ENCODE measurements around the gene C17orf50.
A peak's percentile ranks its signal among the peaks of the same experiment; 100 is the strongest.
"Not testable (repeated sequence)": the region's sequence is repeated elsewhere in the genome, so short reads cannot be mapped to it uniquely, and the experiment has no call there.

C17orf50 gene

DNA sequence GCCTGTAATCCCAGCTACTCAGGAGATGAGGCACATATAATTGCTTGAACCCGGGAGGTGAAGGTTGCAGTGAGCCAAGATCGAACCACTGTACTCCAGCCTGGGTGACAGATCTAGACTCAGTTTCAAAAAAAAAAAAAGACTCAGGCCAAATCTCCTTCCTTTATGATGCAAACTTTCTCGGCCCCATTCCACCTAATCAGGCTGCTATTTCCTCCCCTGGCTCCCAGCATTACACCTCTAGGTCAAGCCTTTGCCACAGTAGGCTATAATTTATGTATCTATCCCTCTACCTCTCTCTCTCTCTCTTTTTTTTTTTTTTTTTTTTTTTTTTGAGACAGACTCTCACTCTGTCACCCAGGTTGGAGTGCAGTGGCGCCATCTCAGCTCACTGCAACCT lies 9.1 kb upstream of the C17orf50 start:
- not testable (repeated sequence) for H3K36me3 ChIP-seq (replicated peaks)

GRCh38 chr17:35752471-35752870 lies 8.2 kb upstream of the C17orf50 start:
- Histone ChIP-seq H3K36me3 (replicated peaks) (no peaks in the 10 kb centered on the region), H3K27me3 (ENCODE audit: low read depth) (no peaks in the 10 kb centered on the region), H3K9me3 (no peaks in the 10 kb centered on the region), H3K4me1 (no peaks in the 10 kb centered on the region), H3K4me3 (no peak overlapping the region)
- DNase-seq (ENCODE audit: low spot score in 2 of 2): no peak
- in situ Hi-C loops (cut with MboI; ENCODE audit: low sequenced_read_pairs): no loop called here

More for the DNA sequence above, 9.1 kb upstream of the C17orf50 start:
- H3K9me3 ChIP-seq; DNase-seq (ENCODE audit: low spot score in 2 of 2); H3K4me3 ChIP-seq; in situ Hi-C loops (cut with MboI; ENCODE audit: low sequenced_read_pairs); H3K4me1 ChIP-seq; H3K27me3 ChIP-seq (ENCODE audit: low read depth): not testable (repeated sequence)

- DNase-seq (ENCODE audit: low spot score in 2 of 2): no peak
- no peak within 1 kb of the TSS for H3K4me3 ChIP-seq
- no peaks in the 10 kb centered on the region for H3K27me3 ChIP-seq (ENCODE audit: low read depth)
- in situ Hi-C loops (cut with MboI; ENCODE audit: low sequenced_read_pairs): no loop called here
- no peaks in the 10 kb centered on the region for H3K4me1 ChIP-seq
- H3K36me3 ChIP-seq (replicated peaks): no peaks in the 10 kb centered on the region
- no peaks in the 10 kb centered on the region for H3K9me3 ChIP-seq
These were observed 7.5 kb upstream of the C17orf50 start, which contains the start of gene GAS2L2 for GRCh38 chr17:35752945-35753764. GAS2L2 (minus strand) TSS chr17:35753239; CDS start chr17:35752850, 389 bp downstream.

- H3K27me3 ChIP-seq (ENCODE audit: low read depth): no peaks in the 10 kb centered on the region
- in situ Hi-C loops (cut with MboI; ENCODE audit: low sequenced_read_pairs): no loop called here
- H3K4me3 ChIP-seq: no peak overlapping the region
- no peaks in the 10 kb centered on the region for H3K36me3 ChIP-seq (replicated peaks)
- DNase-seq (ENCODE audit: low spot score in 2 of 2): no peak
- H3K4me1 ChIP-seq: no peaks in the 10 kb centered on the region
- H3K9me3 ChIP-seq: no peaks in the 10 kb centered on the region
These were observed 3.4 kb upstream of the C17orf50 start for GRCh38 chr17:35757243-35757642.

- no peaks in the 10 kb centered on the region for H3K4me1 ChIP-seq
- no peak for DNase-seq (ENCODE audit: low spot score in 2 of 2)
- H3K9me3 ChIP-seq: no peaks in the 10 kb centered on the region
- in situ Hi-C loops (cut with MboI; ENCODE audit: low sequenced_read_pairs): loop anchor here (5.0 kb wide), 1 partner anchor 46 kb away; the partner anchor contains the start of gene TAF15
- no peaks in the 10 kb centered on the region for H3K36me3 ChIP-seq (replicated peaks)
- H3K27me3 ChIP-seq (ENCODE audit: low read depth): no peaks in the 10 kb centered on the region
- H3K4me3 ChIP-seq: no peak overlapping the region
These were observed 914 bp downstream of the C17orf50 start for GRCh38 chr17:35761601-35762000.

DNA sequence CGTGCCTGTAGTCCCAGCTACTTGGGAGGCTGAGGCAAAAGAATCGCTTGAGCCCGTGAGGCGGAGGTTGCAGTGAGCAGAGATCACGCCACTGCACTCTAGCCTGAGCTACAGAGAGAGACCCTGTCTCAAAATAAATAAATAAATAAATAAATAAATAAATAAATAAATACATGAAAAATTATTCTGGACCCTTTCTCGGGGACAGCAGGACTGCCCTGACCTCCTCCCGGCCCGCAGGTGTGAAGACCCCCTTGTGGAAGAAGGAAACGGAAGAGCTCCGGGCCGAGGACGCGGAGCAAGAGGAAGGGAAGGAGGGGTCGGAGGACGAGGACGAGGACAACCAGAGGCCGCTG lies 3.1 kb downstream of the C17orf50 start:
- Histone ChIP-seq H3K27me3 (ENCODE audit: low read depth) (no peaks in the 10 kb centered on the region), H3K4me1 (no peaks in the 10 kb centered on the region), H3K36me3 (replicated peaks) (no peaks in the 10 kb centered on the region), H3K4me3 (peak overlapping the region; percentile 42), H3K9me3 (no peaks in the 10 kb centered on the region)
- in situ Hi-C loops (cut with MboI; ENCODE audit: low sequenced_read_pairs): loop anchor here (5.0 kb wide), 1 partner anchor 44 kb away; the partner anchor contains the start of gene TAF15
- no peak for DNase-seq (ENCODE audit: low spot score in 2 of 2)

DNA sequence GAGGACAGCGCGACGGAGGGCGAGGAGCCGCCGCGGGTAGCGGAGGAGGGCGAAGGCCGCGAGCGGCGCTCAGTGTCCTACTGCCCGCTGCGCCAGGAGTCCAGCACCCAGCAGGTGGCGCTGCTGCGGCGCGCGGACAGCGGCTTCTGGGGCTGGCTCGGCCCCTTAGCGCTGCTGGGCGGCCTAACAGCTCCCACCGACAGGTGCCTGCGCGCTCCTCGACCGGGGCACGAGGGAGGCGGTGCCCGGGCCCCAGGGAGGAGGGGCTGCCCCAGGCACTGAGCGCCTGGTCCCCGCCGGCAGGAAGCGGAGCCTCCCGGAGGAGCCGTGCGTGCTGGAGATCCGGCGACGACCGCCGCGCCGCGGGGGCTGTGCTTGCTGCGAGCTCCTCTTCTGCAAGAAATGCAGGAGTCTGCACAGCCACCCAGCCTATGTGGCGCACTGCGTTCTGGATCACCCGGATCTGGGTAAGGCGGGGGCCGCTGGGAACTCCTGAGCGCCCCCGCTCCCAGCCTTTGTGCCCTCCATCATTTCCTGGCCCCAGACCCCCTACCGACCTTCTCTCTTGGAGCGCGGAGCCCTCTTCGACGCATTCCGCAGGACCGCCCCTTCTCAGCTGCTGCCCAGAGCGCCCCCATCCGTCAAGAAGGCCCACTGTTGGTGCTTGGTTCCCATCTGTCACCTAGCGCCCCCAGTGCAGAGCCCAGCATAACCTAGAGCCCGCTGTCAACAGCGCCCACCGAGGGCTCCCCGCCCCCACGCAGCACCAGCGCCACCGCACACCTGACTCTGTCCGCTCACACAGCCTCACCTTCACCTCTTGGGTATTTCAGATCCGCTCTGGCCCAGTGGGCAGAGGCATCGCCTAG lies 3.7 kb downstream of the C17orf50 start:
- H3K9me3 ChIP-seq: no peaks in the 10 kb centered on the region
- H3K36me3 ChIP-seq (replicated peaks): no peaks in the 10 kb centered on the region
- no peaks in the 10 kb centered on the region for H3K27me3 ChIP-seq (ENCODE audit: low read depth)
- peak overlapping the region; percentile 42 for H3K4me3 ChIP-seq
- H3K4me1 ChIP-seq: no peaks in the 10 kb centered on the region
- DNase-seq (ENCODE audit: low spot score in 2 of 2): peak; percentile 90 to 92
- in situ Hi-C loops (cut with MboI; ENCODE audit: low sequenced_read_pairs): loop anchor here (5.0 kb wide), 1 partner anchor 43 kb away; the partner anchor contains the start of gene TAF15

DNA sequence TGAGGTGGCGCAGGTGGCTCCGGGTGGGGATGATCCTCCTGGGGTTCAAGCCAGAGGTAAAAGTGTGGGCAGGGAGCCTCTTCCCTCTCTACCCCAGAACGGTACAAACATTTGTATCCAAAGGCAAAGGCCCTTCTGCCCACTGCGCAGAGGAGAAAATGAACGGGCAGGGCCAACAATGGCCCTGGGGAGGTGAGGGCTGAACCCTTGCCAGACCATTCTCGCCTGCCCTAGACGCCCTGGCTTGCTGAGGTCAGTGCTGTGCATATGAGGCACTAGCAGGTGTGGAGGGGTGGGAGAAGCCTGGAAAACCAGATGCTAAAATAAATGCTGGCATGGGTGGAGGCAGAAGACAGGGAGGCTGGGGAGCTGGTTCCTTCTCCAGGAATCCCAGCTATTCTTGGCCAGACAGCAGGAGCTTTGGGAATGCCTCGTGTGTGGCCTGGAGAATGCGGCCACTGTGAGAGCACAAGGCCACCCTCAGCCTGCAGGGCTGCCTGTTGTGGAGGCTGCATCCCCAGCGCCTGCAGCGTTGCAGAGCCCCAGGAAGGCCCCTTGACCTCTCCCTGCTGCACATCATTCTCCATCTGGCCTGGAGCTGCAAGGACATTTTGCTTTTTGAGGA lies 4.5 kb downstream of the C17orf50 start:
- peak overlapping the region; percentile 42; the same call in 1 of the 2 replicates for H3K4me3 ChIP-seq
- H3K36me3 ChIP-seq (replicated peaks): no peaks in the 10 kb centered on the region
- H3K9me3 ChIP-seq: no peaks in the 10 kb centered on the region
- H3K4me1 ChIP-seq: no peaks in the 10 kb centered on the region
- H3K27me3 ChIP-seq (ENCODE audit: low read depth): no peaks in the 10 kb centered on the region
- no peak for DNase-seq (ENCODE audit: low spot score in 2 of 2)
- in situ Hi-C loops (cut with MboI; ENCODE audit: low sequenced_read_pairs): no loop called here

DNA sequence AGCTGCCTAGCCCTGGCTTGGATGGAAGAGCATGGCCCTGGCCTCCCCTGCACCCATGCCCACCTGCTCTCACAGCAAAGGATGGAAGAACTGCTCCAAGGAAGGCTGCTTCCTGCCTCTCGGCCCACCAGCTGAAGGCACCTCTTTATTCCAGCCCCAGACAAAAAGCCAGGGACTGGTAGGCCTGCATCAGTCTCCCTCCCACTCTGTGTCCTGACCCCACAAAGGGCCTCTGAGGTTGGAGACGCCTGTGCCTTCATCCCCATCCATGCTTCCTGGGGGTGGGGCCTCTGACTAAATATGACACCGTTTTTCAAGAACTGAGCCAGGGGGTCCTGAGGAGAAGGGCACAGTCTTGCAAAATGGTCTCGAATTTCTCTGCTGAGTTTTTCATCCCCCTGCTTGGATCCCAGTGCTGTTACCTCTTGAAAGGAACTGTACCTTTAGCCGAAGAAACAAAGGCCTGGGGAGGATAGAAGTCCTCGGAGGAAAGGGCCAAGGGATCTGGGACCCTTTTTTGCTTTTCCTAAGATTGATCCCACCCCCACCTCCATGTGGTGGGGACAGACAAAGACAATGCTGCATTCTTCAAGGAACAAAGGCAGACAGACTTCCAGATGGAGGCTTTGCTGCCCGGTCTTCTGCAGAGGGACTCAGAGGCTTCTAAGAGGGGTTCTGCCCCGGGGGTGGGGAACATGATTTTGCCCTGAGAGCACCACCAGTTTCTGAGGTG lies 5.2 kb downstream of the C17orf50 start:
- Histone ChIP-seq H3K36me3 (replicated peaks) (no peaks in the 10 kb centered on the region), H3K9me3 (no peaks in the 10 kb centered on the region), H3K27me3 (ENCODE audit: low read depth) (no peaks in the 10 kb centered on the region), H3K4me3 (no peak overlapping the region), H3K4me1 (no peaks in the 10 kb centered on the region)
- DNase-seq (ENCODE audit: low spot score in 2 of 2): no peak
- in situ Hi-C loops (cut with MboI; ENCODE audit: low sequenced_read_pairs): no loop called here

GRCh38 chr17:35766489-35766877 lies 5.8 kb downstream of the C17orf50 start:
- Histone ChIP-seq H3K4me3 (no peak overlapping the region), H3K9me3 (no peaks in the 10 kb centered on the region), H3K36me3 (replicated peaks) (no peaks in the 10 kb centered on the region), H3K27me3 (ENCODE audit: low read depth) (no peaks in the 10 kb centered on the region), H3K4me1 (no peaks in the 10 kb centered on the region)
- in situ Hi-C loops (cut with MboI; ENCODE audit: low sequenced_read_pairs): no loop called here
- DNase-seq (ENCODE audit: low spot score in 2 of 2): no peak

DNA sequence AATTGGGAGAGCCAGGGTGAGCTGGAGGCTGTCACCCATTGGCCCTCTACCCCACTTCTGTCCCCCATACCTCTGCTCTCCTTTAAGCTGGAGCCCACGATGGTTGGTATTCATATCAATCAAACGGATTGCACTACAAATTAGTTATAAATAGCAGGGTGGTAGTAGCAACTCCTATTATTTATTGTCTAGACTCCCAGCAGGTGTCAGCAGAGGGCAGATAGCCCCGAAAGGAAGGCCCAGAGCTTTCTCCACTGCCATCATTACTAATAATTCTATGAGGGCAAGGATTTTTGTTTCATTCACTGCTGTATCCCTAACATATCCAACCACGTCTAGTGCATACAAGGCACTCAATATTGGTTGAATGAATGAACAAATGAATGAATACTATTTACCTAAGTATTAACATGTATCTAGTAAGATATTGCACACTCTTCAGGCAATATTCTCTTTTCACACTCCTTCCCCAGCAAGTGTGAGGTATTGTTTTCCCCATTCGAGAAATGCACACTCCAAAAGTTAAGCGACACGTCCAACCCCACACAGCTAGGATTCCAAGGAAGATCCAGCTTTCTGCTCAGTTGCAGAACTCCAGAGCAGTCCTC lies 6.3 kb downstream of the C17orf50 start:
- in situ Hi-C loops (cut with MboI; ENCODE audit: low sequenced_read_pairs): no loop called here
- H3K27me3 ChIP-seq (ENCODE audit: low read depth): no peaks in the 10 kb centered on the region
- no peak overlapping the region for H3K4me3 ChIP-seq
- no peaks in the 10 kb centered on the region for H3K36me3 ChIP-seq (replicated peaks)
- no peaks in the 10 kb centered on the region for H3K9me3 ChIP-seq
- H3K4me1 ChIP-seq: no peaks in the 10 kb centered on the region
- peak in 1 of 2 experiments; percentile 34 for DNase-seq (ENCODE audit: low spot score in 2 of 2)

- Histone ChIP-seq H3K4me1 (no peaks in the 10 kb centered on the region), H3K4me3 (no peak overlapping the region), H3K27me3 (ENCODE audit: low read depth) (no peaks in the 10 kb centered on the region), H3K36me3 (replicated peaks) (no peaks in the 10 kb centered on the region), H3K9me3 (no peaks in the 10 kb centered on the region)
- in situ Hi-C loops (cut with MboI; ENCODE audit: low sequenced_read_pairs): no loop called here
- DNase-seq (ENCODE audit: low spot score in 2 of 2): no peak
These were observed 8.1 kb downstream of the C17orf50 start for GRCh38 chr17:35768797-35769196.

All from HAP-1 (cell line).